HG02981 (cell line): ENCODE measurements around the gene PPME1.
A peak's percentile ranks its signal among the peaks of the same experiment; 100 is the strongest.
"Not testable (repeated sequence)": the region's sequence is repeated elsewhere in the genome, so short reads cannot be mapped to it uniquely, and the experiment has no call there.

Source experiments
- ATAC-seq: cut with Tn5 transposase; IDR thresholded peaks from one replicate; pipeline ENCODE4 v1.9.1; 2021; ENCODE audit warnings: mild to moderate bottlenecking, moderate library complexity; ENCODE audit not compliant: unreplicated experiment

The PPME1 gene

GRCh38 chr11:74170694-74171629 is at the start of gene PPME1, which contains the start of gene C2CD3:
Gene PPME1 (plus strand): TSS chr11:74171289. CDS start chr11:74171422, 133 bp downstream.
Gene C2CD3 (minus strand): TSS chr11:74171002. CDS start chr11:74170792, 210 bp downstream.
- peak; percentile 92 for ATAC-seq

DNA sequence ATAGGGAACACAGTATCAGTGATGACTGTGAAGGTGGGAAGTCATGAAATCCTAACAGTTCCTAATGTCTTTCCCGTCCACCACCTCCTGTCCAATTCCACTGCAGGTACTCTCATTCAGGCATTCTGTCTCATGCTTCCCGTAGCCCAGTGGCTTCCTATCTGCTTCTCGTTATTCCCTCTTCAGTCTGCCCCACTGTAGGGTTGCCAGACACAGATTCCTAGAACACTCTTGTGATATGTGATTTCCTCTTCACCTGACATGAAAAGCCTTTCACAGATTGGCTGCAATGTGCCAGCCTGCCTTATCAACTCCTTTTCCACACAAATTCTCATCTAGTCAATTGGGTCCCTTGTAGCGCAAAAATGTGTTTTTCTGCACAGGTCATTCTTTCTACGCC is 49.3 kb upstream of the PPME1 start:
- ATAC-seq, result no peak

- no peak for ATAC-seq
Measured at GRCh38 chr11:74123008-74123448, 48.1 kb upstream of the PPME1 start.

DNA sequence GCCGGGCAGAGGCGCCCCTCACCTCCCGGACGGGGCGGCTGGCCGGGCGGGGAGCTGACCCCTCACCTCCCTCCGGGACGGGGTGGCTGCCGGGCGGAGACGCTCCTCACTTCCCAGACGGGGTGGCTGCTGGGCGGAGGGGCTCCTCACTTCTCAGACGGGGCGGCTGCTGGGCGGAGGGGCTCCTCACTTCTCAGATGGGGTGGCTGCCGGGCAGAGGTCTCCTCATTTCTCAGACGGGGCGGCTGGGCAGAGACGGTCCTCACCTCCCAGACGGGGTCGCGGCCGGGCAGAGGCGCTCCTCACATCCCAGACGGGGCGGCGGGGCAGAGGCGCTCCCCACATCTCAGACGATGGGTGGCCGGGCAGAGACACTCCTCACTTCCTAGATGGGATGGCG is 42.0 kb upstream of the PPME1 start:
- ATAC-seq, result not testable (repeated sequence)

DNA sequence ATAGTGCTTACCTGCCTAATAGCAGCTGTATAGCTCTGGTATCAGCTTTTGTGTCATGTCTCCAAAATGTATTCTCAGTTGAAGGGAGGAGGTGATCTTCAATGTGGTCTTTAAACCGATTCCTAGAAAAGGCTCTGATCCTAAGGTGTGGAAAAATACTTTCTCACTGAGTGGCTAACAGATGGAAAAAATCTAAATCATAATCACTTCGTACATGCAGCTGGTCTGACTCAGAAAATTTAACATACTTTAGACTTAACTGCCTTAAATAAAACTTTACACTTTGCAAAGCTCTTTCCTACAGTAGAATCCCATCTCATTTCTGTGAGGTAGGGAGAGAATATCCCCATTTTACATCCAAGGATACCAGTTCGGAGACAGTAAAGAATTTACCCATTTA is 38.3 kb upstream of the PPME1 start:
- ATAC-seq, result no peak

DNA sequence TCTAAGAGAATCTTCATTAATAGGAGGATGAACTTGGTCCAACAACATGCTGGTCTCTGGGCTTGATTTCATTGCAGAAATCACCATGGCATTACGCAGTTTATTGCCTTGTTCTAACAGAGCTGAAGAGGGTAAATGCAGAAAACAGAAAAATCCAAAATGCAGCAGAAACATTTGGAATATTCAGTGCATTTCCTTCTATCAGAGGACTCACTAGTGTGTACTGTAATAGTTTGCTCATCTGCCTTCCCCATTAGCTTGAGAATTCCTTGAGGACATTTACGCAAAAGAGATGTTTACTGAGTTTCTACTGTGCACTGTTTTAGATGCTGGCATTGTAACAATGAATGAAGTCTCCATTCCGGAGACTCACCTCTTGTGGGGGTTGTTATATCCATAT is 37.7 kb upstream of the PPME1 start:
- ATAC-seq, result no peak

- ATAC-seq, result no peak
Measured at GRCh38 chr11:74134661-74135060, 36.4 kb upstream of the PPME1 start.

DNA sequence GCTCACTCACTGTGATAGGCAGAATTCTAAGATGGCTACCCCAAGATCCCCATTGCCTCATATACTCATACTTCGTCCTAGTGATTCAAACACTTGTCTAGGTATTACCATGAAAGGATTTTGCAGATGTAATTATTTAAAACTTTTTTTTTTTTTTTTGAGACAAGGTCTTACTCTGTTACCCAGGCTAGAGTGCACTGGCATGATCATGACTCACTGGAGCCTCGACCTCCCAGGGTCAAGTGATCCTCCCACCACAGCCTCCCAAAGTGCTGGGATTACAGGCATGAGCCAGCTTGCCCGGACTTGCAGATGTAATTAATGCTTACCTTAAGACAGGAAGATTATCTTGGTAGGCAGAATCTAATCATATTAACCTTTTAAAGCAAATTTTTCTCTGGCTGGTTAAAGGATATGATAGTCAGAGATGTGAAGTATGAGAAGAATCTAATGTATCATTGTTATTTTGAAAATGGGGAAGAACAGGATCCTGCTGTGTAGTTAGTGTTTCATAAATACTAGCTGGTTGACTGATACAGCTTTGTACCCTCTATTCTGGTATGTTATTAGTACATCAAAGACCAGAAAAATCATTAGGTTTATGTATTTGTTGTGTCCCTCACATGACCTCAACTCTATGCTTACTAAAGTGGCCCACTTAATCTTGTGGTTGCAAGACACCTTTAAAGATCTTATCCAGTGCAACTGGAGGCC is 35.8 kb upstream of the PPME1 start:
- ATAC-seq, result no peak

- no peak for ATAC-seq
Measured at GRCh38 chr11:74138021-74138420, 33.1 kb upstream of the PPME1 start.

GRCh38 chr11:74138572-74138971 is 32.5 kb upstream of the PPME1 start:
- ATAC-seq, result no peak

- ATAC-seq, result no peak
Measured at GRCh38 chr11:74139151-74139918, 31.8 kb upstream of the PPME1 start.

DNA sequence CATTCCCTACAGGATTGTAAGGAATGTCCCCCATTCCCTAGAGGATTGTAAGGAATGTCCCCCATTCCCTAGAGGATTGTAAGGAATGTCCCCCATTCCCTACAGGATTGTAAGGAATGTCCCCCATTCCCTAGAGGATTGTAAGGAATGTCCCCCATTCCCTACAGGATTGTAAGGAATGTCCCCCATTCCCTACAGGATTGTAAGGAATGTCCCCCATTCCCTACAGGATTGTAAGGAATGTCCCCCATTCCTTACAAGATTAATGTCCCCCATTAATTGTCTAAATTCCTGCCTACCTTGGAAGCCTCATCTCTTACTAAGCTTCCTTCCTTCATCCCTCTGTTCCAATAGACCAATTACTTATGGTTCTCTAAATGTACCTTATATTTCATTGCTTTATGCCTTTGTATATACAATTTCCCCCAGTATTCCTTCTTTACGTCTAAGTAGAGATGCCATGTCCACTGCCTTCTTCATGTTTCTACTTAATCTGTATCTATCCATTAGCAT is 31.1 kb upstream of the PPME1 start:
- ATAC-seq, result not testable (repeated sequence)

DNA sequence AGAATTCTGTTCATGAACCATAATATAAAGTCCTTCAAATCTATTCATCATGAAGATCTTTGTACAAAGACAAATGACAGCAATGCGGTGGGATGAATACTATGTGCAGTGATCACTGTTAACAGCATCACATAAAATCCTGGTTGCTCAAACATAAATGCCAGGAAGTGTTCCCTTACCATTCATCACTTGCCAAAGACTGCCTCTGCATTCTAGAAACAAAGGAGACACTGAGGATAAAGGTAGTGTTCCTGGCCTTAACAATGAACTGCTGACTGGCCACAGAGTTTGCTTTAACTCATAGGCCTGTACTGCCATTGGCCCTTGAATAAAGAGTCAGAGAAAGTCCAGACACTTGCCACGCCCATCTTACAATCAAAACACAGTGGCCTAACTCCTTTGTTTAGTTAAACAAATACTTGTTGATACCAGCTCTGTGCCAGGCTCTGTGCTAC is 29.8 kb upstream of the PPME1 start:
- no peak for ATAC-seq

GRCh38 chr11:74141908-74142307 is 29.2 kb upstream of the PPME1 start:
- ATAC-seq, result no peak

- ATAC-seq, result no peak
Measured at GRCh38 chr11:74142624-74143023, 28.5 kb upstream of the PPME1 start.

- ATAC-seq, result no peak
Measured at GRCh38 chr11:74144592-74144991, 26.5 kb upstream of the PPME1 start.

DNA sequence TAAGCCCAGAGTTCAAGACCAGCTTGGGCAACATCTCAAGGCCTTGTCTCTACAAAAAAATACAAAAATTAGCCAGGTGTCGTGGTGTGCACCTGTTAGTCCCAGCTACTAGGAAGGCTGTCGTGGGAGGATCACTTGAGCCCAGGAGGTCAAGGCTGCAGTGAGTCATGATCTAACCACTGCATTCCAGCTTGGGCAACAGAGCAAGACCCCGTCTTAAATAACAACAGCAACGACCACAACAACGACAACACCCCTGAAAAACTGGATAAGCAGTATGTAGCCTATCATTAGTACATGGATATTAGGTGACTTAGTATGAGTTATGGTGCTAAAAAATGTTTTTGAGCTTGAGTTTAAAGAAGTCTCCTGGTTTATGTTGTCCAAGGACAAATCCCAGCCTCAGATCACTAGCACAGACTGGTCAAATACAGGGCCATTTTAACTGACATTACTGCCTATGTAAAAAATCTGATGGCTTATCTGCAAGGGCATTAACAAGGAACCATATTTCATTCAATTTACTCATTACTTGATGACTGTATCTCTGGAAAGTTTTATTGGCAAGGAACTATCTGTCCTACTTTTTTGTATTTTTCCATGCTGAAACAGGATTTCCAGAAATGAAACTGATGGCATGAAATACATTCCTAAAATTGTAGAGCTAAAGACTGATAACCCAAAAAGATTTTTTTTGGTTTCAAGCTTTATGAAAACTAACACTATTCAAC is 23.7 kb upstream of the PPME1 start:
- no peak for ATAC-seq

- no peak for ATAC-seq
Measured at GRCh38 chr11:74153224-74153623, 17.9 kb upstream of the PPME1 start.

- no peak for ATAC-seq
Measured at GRCh38 chr11:74154620-74155281, 16.3 kb upstream of the PPME1 start.

- ATAC-seq, result no peak
Measured at GRCh38 chr11:74157169-74157568, 13.9 kb upstream of the PPME1 start.
